Measurements from ENCODE around the gene SLC12A6.

DNA sequence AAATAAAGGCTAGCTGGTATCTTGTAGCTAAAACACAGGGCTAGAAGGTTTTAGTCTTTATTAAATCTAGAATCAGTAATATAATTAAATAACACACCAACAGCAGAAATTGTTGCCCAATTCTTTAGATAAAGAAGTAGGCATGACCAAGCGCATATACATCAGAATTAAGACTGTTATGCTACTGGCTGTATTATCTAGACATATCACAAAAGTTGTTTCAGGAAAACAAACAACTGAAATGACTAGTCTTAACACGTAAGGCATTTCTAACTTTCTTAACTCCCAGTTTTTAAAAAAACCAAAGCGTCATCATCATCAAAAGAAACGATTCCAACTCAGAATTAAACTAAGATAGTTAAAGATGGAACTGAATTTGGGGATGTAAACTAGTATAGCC, 57.4 kb downstream of the SLC12A6 start:
- TF ChIP-seq, protein P1, sequence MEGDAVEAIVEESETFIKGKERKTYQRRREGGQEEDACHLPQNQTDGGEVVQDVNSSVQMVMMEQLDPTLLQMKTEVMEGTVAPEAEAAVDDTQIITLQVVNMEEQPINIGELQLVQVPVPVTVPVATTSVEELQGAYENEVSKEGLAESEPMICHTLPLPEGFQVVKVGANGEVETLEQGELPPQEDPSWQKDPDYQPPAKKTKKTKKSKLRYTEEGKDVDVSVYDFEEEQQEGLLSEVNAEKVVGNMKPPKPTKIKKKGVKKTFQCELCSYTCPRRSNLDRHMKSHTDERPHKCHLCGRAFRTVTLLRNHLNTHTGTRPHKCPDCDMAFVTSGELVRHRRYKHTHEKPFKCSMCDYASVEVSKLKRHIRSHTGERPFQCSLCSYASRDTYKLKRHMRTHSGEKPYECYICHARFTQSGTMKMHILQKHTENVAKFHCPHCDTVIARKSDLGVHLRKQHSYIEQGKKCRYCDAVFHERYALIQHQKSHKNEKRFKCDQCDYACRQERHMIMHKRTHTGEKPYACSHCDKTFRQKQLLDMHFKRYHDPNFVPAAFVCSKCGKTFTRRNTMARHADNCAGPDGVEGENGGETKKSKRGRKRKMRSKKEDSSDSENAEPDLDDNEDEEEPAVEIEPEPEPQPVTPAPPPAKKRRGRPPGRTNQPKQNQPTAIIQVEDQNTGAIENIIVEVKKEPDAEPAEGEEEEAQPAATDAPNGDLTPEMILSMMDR (IDR thresholded peaks at IDR 0.05): no peak
- no peak for TF ChIP-seq POLR2A (IDR thresholded peaks at IDR 0.05)

All from lower leg skin (tissue), 3 donors.